OCI-LY3 (cell line): ENCODE measurements around the gene MSL1.

Source experiments
- H2AFZ ChIP-seq: fragments of 200-600, 300-600 bp; shearing (Covaris generic); 2 replicates; pipeline ENCODE4 v1.6.0; 2014; ENCODE audit warnings: antibody characterized with exemption, low read depth, low read length
- H3K27ac ChIP-seq: fragments of 200-600, 300-600 bp; sonication (generic); 2 replicates; pipeline ENCODE4 v1.5.1; 2014; ENCODE audit warnings: mild to moderate bottlenecking, low read length, moderate library complexity, mixed read lengths
- H3K27me3 ChIP-seq: fragments of 200-600, 300-600 bp; sonication (generic); 2 replicates; pipeline ENCODE4 v1.6.1; 2014; ENCODE audit warnings: low read depth, low read length, mixed read lengths
- H3K36me3 ChIP-seq: fragments of 200-600, 300-600 bp; sonication (generic); replicated peaks from 2 replicates; pipeline ENCODE3; 2014; ENCODE audit warnings: low read depth, low read length, mixed read lengths
- H3K4me1 ChIP-seq: fragments of 300-600, 200-600 bp; sonication (generic); 2 replicates; pipeline ENCODE4 v1.6.1; 2014; ENCODE audit warnings: low read length, mixed read lengths
- H3K4me2 ChIP-seq: fragments of 200-600, 300-600 bp; sonication (generic); 2 replicates; pipeline ENCODE4 v1.6.1; 2014; ENCODE audit warnings: low read length, mixed read lengths
- H3K4me3 ChIP-seq: fragments of 300-600, 200-600 bp; sonication (generic); 2 replicates; pipeline ENCODE4 v1.5.1; 2014; ENCODE audit warnings: antibody characterized with exemption, mild to moderate bottlenecking, low read length, moderate library complexity
- H3K79me2 ChIP-seq: fragments of 300-600, 200-600 bp; shearing (Covaris generic); 2 replicates; pipeline ENCODE4 v1.6.1; 2014; ENCODE audit warnings: mild to moderate bottlenecking, low read length, mixed read lengths
- H3K9ac ChIP-seq: fragments of 300-600, 200-600 bp; shearing (Covaris generic); 2 replicates; pipeline ENCODE4 v1.6.0; 2014; ENCODE audit warnings: mild to moderate bottlenecking, low read length, moderate library complexity
- H3K9me3 ChIP-seq: fragments of 200-600, 300-600 bp; shearing (Covaris generic); 2 replicates; pipeline ENCODE4 v1.6.1; 2014; ENCODE audit warnings: low read length, mixed read lengths; ENCODE audit not compliant: insufficient read depth
- H4K20me1 ChIP-seq: fragments of 200-600, 300-600 bp; sonication (generic); 2 replicates; pipeline ENCODE4 v1.6.1; 2016; ENCODE audit warnings: low read length, mixed read lengths; ENCODE audit not compliant: insufficient read depth
- CTCF ChIP-seq: fragments of 200-600, 300-600 bp; sonication (generic); IDR thresholded peaks from 2 replicates; pipeline ENCODE4 v1.5.1; 2014; ENCODE audit warnings: antibody characterized with exemption, low read length, low read depth
- EZH2phosphoT487 ChIP-seq: fragments of 200-600 bp; shearing (Covaris generic); IDR thresholded peaks from 2 replicates; pipeline ENCODE4 v1.6.1; 2018; ENCODE audit warnings: antibody characterized with exemption, mixed run types, low read depth

The MSL1 gene

GRCh38 chr17:40075942-40076498 is 45.8 kb upstream of the MSL1 start:
- Histone ChIP-seq H2AFZ (no peak overlapping the region), H3K27ac (no peak overlapping the region), H3K4me3 (no peak overlapping the region), H3K36me3 (no peaks in the 10 kb centered on the region), H4K20me1 (no peaks in the 10 kb centered on the region), H3K4me1 (peaks cover 11% of the 10 kb centered on the region), H3K79me2 (no peaks in the 10 kb centered on the region), H3K9ac (no peak overlapping the region), H3K9me3 (no peaks in the 10 kb centered on the region), H3K27me3 (no peaks in the 10 kb centered on the region), H3K4me2 (no peak overlapping the region)
- TF ChIP-seq CTCF (no peak), EZH2phosphoT487 (no peak)

GRCh38 chr17:40076591-40076990 is 45.2 kb upstream of the MSL1 start:
- no peaks in the 10 kb centered on the region for H3K36me3 ChIP-seq
- H3K4me2 ChIP-seq: no peak overlapping the region
- H3K27me3 ChIP-seq: no peaks in the 10 kb centered on the region
- H3K79me2 ChIP-seq: no peaks in the 10 kb centered on the region
- no peaks in the 10 kb centered on the region for H3K9me3 ChIP-seq
- peaks cover 11% of the 10 kb centered on the region for H3K4me1 ChIP-seq
- H2AFZ ChIP-seq: no peak overlapping the region
- no peak overlapping the region for H3K9ac ChIP-seq
- no peak overlapping the region for H3K4me3 ChIP-seq
- no peak for TF ChIP-seq CTCF
- TF ChIP-seq EZH2phosphoT487: no peak
- no peak overlapping the region for H3K27ac ChIP-seq
- H4K20me1 ChIP-seq: no peaks in the 10 kb centered on the region

- no peak overlapping the region for H3K4me3 ChIP-seq
- H3K4me1 ChIP-seq: peaks cover 11% of the 10 kb centered on the region
- no peak overlapping the region for H2AFZ ChIP-seq
- no peak overlapping the region for H3K9ac ChIP-seq
- H3K79me2 ChIP-seq: no peaks in the 10 kb centered on the region
- no peaks in the 10 kb centered on the region for H3K36me3 ChIP-seq
- TF ChIP-seq CTCF (no peak), EZH2phosphoT487 (no peak)
- no peaks in the 10 kb centered on the region for H3K27me3 ChIP-seq
- H3K27ac ChIP-seq: no peak overlapping the region
- no peaks in the 10 kb centered on the region for H3K9me3 ChIP-seq
- H3K4me2 ChIP-seq: no peak overlapping the region
- H4K20me1 ChIP-seq: no peaks in the 10 kb centered on the region
Measured at GRCh38 chr17:40079545-40079944, 42.2 kb upstream of the MSL1 start.

GRCh38 chr17:40084477-40084876 is 37.3 kb upstream of the MSL1 start:
- Histone ChIP-seq H2AFZ (no peak overlapping the region), H4K20me1 (no peaks in the 10 kb centered on the region), H3K9ac (no peak overlapping the region), H3K9me3 (no peaks in the 10 kb centered on the region), H3K4me1 (0 out of 2 replicates have a peak, but pooled peaks cover 5% of the 10 kb centered on the region), H3K36me3 (peaks cover 7% of the 10 kb centered on the region), H3K4me3 (no peak overlapping the region), H3K4me2 (no peak overlapping the region), H3K27ac (no peak overlapping the region), H3K79me2 (no peaks in the 10 kb centered on the region), H3K27me3 (no peaks in the 10 kb centered on the region)
- TF ChIP-seq EZH2phosphoT487: no peak
- no peak for TF ChIP-seq CTCF
